Activated CD4-positive, CD25-positive, alpha-beta regulatory T cell treated with anti-CD3 and anti-CD28 coated beads, Interleukin-2, amount 50 U/mL, for 24 hours (primary cell): ENCODE results near the gene CX3CR1.
"Not testable (repeated sequence)": the region's sequence is repeated elsewhere in the genome, so short reads cannot be mapped to it uniquely, and the experiment has no call there.

Experiments
- ATAC-seq, 2 donors: fragments of 150-1000 bp; cut with Tn5 transposase; one replicate each; pipeline ENCODE4 v1.10.0; 2021; ENCODE audit warnings: mild to moderate bottlenecking in 1 of 2, moderate library complexity in 1 of 2

CX3CR1 gene

GRCh38 chr3:39263576-39263975 is 16.3 kb downstream of the CX3CR1 start:
- no peak for ATAC-seq

- ATAC-seq = no peak
Observed at GRCh38 chr3:39262846-39263245, 17.0 kb downstream of the CX3CR1 start.

- ATAC-seq = no peak
Observed at GRCh38 chr3:39261726-39262125, 18.1 kb downstream of the CX3CR1 start.

- ATAC-seq = peak in 1 of 2 donors; percentile 41
Observed at GRCh38 chr3:39260957-39261356, 18.9 kb downstream of the CX3CR1 start.

- ATAC-seq = no peak
Observed at GRCh38 chr3:39260318-39260717, 19.5 kb downstream of the CX3CR1 start.

DNA sequence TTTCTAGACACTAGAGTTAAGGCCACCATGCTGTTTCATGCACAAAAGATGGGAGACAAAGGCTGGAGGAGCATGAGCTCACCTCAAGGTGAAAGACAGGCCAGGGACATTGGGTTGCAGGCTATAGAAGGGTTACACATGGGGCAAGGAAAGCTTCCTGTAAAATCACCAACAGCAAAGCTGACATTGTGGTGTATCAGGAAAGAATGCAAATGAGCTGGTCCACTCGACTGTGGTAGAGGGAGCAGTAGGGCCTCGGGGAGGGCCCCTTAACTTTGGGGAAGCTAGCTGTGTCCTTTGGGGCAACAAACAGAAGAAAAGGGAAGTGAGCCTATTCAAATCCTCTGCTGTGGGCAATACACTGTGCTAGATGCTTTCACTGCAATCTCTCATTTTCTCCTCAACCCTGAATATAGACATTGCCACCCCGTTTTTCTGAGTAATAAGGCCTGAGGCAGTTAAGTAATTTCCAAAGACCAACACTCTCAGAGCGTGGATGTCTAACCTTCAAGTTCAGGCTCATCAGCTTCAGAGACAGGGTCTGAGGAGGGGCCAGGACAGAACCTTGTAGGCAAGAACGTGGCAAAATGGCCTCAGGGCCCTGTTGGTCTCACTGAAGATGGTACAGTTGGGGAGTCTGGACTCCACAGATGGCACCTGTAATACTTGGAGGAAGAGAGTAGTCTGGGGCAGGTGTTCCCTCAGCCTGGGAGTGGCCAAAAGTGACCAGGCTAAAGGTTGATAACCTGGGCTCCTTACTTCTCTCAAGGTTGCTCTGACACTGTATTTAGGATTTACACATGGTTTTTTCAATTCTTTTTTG is 24.1 kb downstream of the CX3CR1 start:
- ATAC-seq = peak; percentile 59 to 62

DNA sequence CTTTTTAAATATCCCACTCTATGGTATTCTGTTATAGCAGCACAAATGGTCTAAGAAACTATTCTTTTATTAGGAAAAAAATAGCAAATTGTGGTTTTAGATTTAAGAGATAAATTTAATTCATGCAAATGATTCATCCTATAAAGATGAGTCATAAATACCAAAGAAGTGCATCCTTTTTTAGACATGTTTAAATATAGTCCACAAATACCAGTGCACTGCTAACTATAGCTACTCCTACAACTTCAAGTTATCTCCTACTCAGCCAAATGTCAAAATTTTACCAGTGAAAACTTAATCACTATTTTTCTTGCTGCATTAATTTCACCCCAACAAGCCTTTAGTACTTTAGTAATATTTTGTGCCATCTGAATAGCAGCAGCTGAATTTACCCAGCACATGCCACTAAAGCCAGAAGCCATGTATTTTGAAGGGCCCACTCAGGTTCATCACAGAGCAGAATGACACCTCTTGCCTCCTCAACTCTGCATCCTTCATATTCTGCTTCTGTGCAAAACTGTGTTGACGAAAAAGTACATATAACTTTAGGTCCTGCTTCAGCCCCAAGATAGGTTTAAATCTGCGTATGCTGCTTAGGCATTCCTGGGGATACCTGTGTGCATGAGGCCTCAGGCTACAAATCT is 24.9 kb downstream of the CX3CR1 start:
- peak; percentile 67 to 77 for ATAC-seq

GRCh38 chr3:39251576-39251975 is 28.3 kb downstream of the CX3CR1 start:
- no peak for ATAC-seq

DNA sequence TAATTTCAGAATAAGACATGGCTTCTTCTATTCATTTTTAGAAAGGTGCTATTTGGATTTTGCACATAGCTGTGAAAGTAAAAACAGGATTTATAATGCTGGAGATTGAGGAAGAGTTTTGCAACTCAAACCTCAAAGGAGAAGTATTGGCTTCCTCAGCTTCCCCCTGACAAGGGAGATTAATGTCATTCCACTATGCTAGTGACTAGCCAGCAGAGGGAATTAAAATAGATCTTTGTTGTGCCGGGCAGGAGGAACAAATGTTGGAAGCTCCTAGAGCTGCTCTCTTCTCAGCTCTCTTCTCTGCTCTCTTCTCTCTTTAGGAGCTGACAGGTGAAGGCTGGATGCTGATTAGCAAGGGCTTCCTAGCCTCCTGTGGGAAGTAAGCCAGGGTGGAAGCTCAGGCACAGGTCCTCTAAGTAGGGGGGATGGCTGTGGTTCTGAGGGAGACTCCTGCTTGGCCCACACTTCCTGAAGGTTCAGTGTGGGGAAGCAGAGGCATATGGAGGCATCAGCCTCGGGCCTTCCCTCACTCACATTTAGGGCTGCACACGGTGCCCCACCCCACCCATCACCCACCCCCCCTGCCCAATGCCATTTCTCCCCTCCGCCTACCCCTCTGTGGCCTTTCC is 29.6 kb downstream of the CX3CR1 start:
- ATAC-seq = no peak

DNA sequence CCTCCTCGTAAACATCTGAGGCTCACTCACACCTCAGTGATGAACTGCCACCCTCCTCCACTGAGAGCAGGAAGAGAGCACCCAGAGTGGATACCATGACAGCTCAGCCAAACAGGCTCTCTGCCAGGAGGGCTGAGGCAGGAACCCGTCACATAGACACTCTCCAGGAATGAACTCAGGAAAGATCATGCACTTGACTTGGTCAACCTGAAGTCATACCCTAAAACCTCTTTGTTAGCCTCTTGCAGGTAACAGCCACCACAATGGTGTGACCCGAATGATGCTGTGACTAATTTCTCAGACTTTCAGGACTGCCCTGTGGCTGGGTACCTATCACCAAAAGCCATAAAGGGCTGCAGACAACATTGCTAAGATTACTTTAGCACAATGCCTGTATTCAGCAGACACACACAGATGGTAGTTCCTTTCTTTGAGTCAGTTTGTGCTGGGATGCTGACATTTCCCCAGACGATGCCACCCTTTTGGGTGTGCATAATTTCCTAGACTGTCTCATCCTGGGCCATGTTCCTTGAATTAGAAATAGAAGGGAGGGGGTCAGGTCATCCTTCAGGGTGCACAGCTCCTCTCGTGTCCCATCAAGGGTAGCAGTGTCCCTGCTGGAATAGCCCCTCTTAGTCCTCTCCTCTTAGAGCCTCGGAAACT is 30.3 kb downstream of the CX3CR1 start:
- no peak for ATAC-seq

- no peak for ATAC-seq
Observed at GRCh38 chr3:39241561-39241960, 38.3 kb downstream of the CX3CR1 start.

DNA sequence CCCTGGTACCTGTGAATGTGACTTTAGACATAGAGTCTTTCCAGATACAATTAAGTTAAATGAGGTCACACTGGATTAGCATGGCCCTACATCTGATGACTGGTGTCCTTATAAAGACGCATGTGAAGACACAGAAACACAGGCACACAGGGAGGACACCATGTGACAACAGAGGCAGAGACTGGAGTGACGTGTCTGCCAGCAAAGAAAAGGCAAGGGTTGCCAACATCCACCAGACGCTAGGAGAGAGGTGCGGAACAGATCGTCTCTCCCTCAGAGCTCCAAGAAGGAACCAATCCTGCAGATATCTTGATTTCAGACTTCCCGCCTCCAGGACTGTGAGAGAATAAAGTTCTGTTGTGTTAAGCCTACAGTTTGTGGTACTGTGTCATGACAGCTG is 42.8 kb downstream of the CX3CR1 start:
- ATAC-seq = no peak

- peak; percentile 41 for ATAC-seq
Observed at GRCh38 chr3:39234651-39235050, 45.2 kb downstream of the CX3CR1 start.

- no peak for ATAC-seq
Observed at GRCh38 chr3:39232859-39233258, 47.0 kb downstream of the CX3CR1 start.

- ATAC-seq = no peak
Observed at GRCh38 chr3:39230453-39230852, 49.4 kb downstream of the CX3CR1 start.

DNA sequence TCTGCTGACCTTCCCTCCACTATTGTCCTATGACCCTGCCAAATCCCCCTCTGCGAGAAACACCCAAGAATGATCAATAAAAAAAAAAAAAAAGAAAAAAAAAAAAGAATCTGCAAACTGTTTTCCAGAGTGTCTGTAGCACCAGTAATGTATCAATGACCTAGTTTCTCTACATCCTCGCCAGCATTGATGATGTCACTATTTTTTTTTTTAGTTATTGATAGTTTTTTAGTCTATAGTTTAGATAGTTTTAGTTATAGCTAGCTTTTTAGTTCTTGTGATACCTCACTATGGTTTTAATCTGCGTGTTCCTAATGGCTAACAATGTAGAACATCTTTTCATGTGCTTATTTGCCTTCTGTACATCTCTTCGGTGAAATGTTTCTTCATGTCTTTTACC is 51.3 kb downstream of the CX3CR1 start:
- no peak for ATAC-seq

- ATAC-seq = not testable (repeated sequence)
Observed at GRCh38 chr3:39227596-39227995, 52.2 kb downstream of the CX3CR1 start.

GRCh38 chr3:39226106-39226741 is 53.6 kb downstream of the CX3CR1 start:
- no peak for ATAC-seq

DNA sequence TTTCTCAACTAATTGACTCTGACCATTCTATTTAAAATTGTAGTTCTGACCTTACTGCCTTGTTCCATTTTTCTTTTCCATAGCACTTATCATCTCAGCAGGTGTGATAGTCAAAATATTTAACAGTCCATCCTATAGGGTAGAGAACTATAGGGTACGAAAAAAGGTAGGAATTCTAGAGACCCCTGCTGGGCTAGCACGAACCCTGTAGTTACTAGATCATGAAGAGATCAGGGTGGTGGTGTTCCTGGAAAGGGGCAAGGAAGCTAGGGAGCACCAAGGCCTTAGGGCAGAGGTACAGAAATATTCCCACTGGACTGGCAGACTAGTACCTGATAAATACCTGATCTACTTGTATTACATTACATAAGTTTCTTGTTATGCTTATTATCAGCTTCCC is 55.5 kb downstream of the CX3CR1 start:
- ATAC-seq = no peak

- ATAC-seq = no peak
Observed at GRCh38 chr3:39222939-39223338, 56.9 kb downstream of the CX3CR1 start.

DNA sequence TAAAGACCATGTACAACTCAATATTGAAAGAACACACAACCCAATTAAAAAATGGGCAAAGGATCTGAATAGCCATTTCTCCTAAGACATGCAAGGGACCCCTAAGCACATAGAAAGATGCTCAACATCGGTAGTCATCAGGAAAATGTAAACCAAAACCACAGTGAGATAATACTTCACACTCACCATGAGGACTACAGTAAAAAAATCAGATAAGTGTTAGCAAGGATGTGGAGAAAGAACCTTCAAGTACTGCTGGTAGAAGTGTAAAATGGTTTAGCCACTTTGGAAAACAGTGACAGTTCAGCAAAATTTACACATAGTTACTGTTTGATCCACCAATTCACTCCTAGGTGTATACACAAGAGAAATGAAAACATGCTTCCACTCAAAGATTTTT is 57.4 kb downstream of the CX3CR1 start:
- ATAC-seq = no peak

DNA sequence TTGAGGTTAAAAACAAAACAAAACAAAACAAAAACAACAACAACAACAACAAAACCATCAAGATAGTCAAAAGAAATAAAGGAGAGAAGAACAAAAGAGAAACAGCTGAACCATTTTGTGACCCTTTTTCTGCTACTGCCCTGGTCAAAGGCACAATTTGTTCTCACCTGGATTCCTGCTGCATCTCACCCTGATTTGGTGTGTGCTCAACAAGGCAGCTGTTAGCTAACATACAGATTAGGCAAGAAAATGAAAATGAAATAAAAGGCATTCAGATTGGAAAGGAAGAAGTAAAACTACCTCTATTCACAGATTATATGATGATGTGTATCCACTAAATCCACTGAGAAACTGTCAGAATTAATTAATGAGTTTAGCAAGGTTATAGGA is 58.7 kb downstream of the CX3CR1 start:
- no peak for ATAC-seq
